Aorta (tissue), 5 donors: Measurements from ENCODE around the gene SERPINA3. TPM values are rescaled to one million over a fixed set of nuclear protein-coding genes. Genes with fewer than 3 reads are reported as not detected.

Experiments used
- ATAC-seq: fragments of 200-7000 bp; cut with Tn5 transposase; one replicate; pipeline ENCODE4 v1.9.1; 2022; ENCODE audit warnings: moderate library complexity; ENCODE audit not compliant: low FRiP score
- DNase-seq, 2 donors: peaks; one replicate each; pipeline ENCODE4 v3.0.0-alpha.2; 2020
- H3K27ac ChIP-seq, 2 donors: one replicate each; pipeline ENCODE4 v1.5.1; 2013; ENCODE audit warnings: low read length in 2 of 2, mild to moderate bottlenecking in 2 of 2, moderate library complexity in 2 of 2, control low read depth in 1 of 2, inconsistent platforms in 1 of 2, low read depth in 1 of 2
- H3K27me3 ChIP-seq, 2 donors: one replicate each; pipeline ENCODE4 v1.6.1; 2013; ENCODE audit warnings: control low read depth in 1 of 2, low read length in 1 of 2, mild to moderate bottlenecking in 1 of 2, moderate library complexity in 1 of 2; ENCODE audit not compliant: insufficient read depth in 2 of 2, control insufficient read depth in 1 of 2
- H3K36me3 ChIP-seq, 2 donors: one replicate each; pipeline ENCODE4 v1.6.1; 2013; ENCODE audit warnings: control low read depth in 1 of 2, low read length in 1 of 2, mild to moderate bottlenecking in 1 of 2; ENCODE audit not compliant: insufficient read depth in 2 of 2, control insufficient read depth in 1 of 2
- H3K4me1 ChIP-seq, 2 donors: one replicate each; pipeline ENCODE4 v1.6.1; 2013; ENCODE audit warnings: low read length in 2 of 2, control low read depth in 1 of 2, mild to moderate bottlenecking in 1 of 2, moderate library complexity in 1 of 2; ENCODE audit not compliant: insufficient read depth in 2 of 2, control insufficient read depth in 1 of 2
- H3K4me3 ChIP-seq, 2 donors: one replicate each; pipeline ENCODE4 v1.5.1; 2013; ENCODE audit warnings: low read length in 2 of 2, control low read depth in 1 of 2, mild to moderate bottlenecking in 1 of 2
- H3K9me3 ChIP-seq: one replicate; pipeline ENCODE4 v1.6.1; 2013; ENCODE audit warnings: mild to moderate bottlenecking, low read length; ENCODE audit not compliant: control insufficient read depth
- WGBS, 2 donors: extraction: QIAGEN DNeasy Blood & Tissue Kit; methylation state at CpG; one replicate each; pipeline ENCODE4 v1.1.7; 2013; 5-methylcytosine and 5-hydroxymethylcytosine counted together
- intact Hi-C, 2 donors: fragments of 100-400 bp; cut with DNase I; formaldehyde crosslinking; loops; one replicate each; pipeline versions ENCODE4 v1.14.2 to v1.15.0; 2022
- polyA plus RNA-seq, 2 donors: library from polyadenylated mRNA; stranded (reverse); fragments of 200-250 nt; gene quantifications; one replicate each; pipeline ENCODE4 v1.2.3, GENCODE V29; 2013
- total RNA-seq, 2 donors: library from RNA; stranded (reverse); fragmentation: NEBNext Ultra II Directional; extraction: Animal tissue kit (Norgen Biotek cat#: 25700); gene quantifications; one replicate each; pipeline ENCODE4 v1.2.1, GENCODE V29; 2021
- donor health status: healthy with polysubstance abuse.
- donor health status: Bipolar disorder and iron deficiency.
- donor health status: DM: no; HTN: no; CAD: no.
- donor health status: DM: no; HTN: no; CAD: no.
- donor health status: DM: yes; HTN: yes; CAD: no.

Gene SERPINA3
- total and polyA plus RNA-seq, 4 donors = 53.2 to 220 (median 159) TPM

GRCh38 chr14:94640721-94641631 is 28.8 kb downstream of the SERPINA3 start:
- no peak for ATAC-seq
- no peak overlapping the region for H3K27ac ChIP-seq
- H3K27me3 ChIP-seq = no peaks in the 10 kb centered on the region
- H3K9me3 ChIP-seq = no peaks in the 10 kb centered on the region
- 85 to 91% methylated on average over 10 of the region's 10 CpGs for WGBS, 2 donors
- DNase-seq = no peak
- intact Hi-C loops = no loop called here
- no peaks in the 10 kb centered on the region for H3K36me3 ChIP-seq
- H3K4me1 ChIP-seq = no peaks in the 10 kb centered on the region
- H3K4me3 ChIP-seq = no peak overlapping the region

GRCh38 chr14:94641632-94641955 is 29.4 kb downstream of the SERPINA3 start:
- ATAC-seq (peak; percentile 36), DNase-seq (no peak)
- intact Hi-C loops = no loop called here
- 95 to 98% methylated on average over 12 of the region's 12 CpGs for WGBS, 2 donors
- no peaks in the 10 kb centered on the region for H3K36me3 ChIP-seq
- H3K27ac ChIP-seq = no peak overlapping the region
- no peak overlapping the region for H3K4me3 ChIP-seq
- no peaks in the 10 kb centered on the region for H3K27me3 ChIP-seq
- H3K9me3 ChIP-seq = no peaks in the 10 kb centered on the region
- no peaks in the 10 kb centered on the region for H3K4me1 ChIP-seq

- no peak for DNase-seq
Measured at GRCh38 chr14:94643316-94644101, 31.3 kb downstream of the SERPINA3 start.

GRCh38 chr14:94644102-94644535 is 31.9 kb downstream of the SERPINA3 start:
- intact Hi-C loops = no loop called here
- H3K4me1 ChIP-seq = no peaks in the 10 kb centered on the region
- WGBS, 2 donors = 82 to 83% methylated on average over 4 of the region's 4 CpGs
- no peaks in the 10 kb centered on the region for H3K36me3 ChIP-seq
- DNase-seq (no peak), ATAC-seq (no peak)
- no peak overlapping the region for H3K27ac ChIP-seq
- peaks cover 6% of the 10 kb centered on the region for H3K9me3 ChIP-seq
- no peaks in the 10 kb centered on the region for H3K27me3 ChIP-seq
- H3K4me3 ChIP-seq = no peak overlapping the region

More at GRCh38 chr14:94643316-94644101, 31.3 kb downstream of the SERPINA3 start:
- no peaks in the 10 kb centered on the region for H3K27me3 ChIP-seq
- no peak overlapping the region for H3K27ac ChIP-seq
- no peaks in the 10 kb centered on the region for H3K36me3 ChIP-seq
- H3K4me3 ChIP-seq = no peak overlapping the region
- intact Hi-C loops = no loop called here
- H3K9me3 ChIP-seq = peaks cover 3% of the 10 kb centered on the region
- ATAC-seq = no peak
- H3K4me1 ChIP-seq = no peaks in the 10 kb centered on the region
- WGBS, 2 donors = 88 to 89% methylated on average over 18 of the region's 18 CpGs

- H3K4me3 ChIP-seq = no peak overlapping the region
- no peak for ATAC-seq
- H3K27ac ChIP-seq = no peak overlapping the region
- intact Hi-C loops = no loop called here
- H3K27me3 ChIP-seq = no peaks in the 10 kb centered on the region
- no peaks in the 10 kb centered on the region for H3K4me1 ChIP-seq
- no peaks in the 10 kb centered on the region for H3K36me3 ChIP-seq
- peaks cover 8% of the 10 kb centered on the region for H3K9me3 ChIP-seq
- WGBS, 2 donors = 93 to 94% methylated on average over 2 of the region's 2 CpGs
- DNase-seq = no peak
Measured at GRCh38 chr14:94646066-94646465, 33.9 kb downstream of the SERPINA3 start.

GRCh38 chr14:94646481-94646880 is 34.3 kb downstream of the SERPINA3 start:
- ATAC-seq (no peak), DNase-seq (no peak)
- Histone ChIP-seq H3K27ac (no peak overlapping the region), H3K4me3 (no peak overlapping the region), H3K36me3 (no peaks in the 10 kb centered on the region), H3K9me3 (peaks cover 8% of the 10 kb centered on the region), H3K27me3 (no peaks in the 10 kb centered on the region), H3K4me1 (no peaks in the 10 kb centered on the region)
- intact Hi-C loops = no loop called here
- WGBS, 2 donors = 35 to 44% methylated on average over 5 of the region's 5 CpGs

- 79 to 82% methylated on average over 4 of the region's 4 CpGs for WGBS, 2 donors
- Histone ChIP-seq H3K4me1 (no peaks in the 10 kb centered on the region), H3K27me3 (no peaks in the 10 kb centered on the region), H3K27ac (no peak overlapping the region), H3K36me3 (no peaks in the 10 kb centered on the region), H3K4me3 (no peak overlapping the region), H3K9me3 (peaks cover 8% of the 10 kb centered on the region)
- ATAC-seq (no peak), DNase-seq (no peak)
- intact Hi-C loops = no loop called here
Measured at GRCh38 chr14:94648801-94649200, 36.6 kb downstream of the SERPINA3 start.

- H3K27ac ChIP-seq = no peak overlapping the region
- H3K27me3 ChIP-seq = no peaks in the 10 kb centered on the region
- DNase-seq = no peak
- peaks cover 8% of the 10 kb centered on the region for H3K9me3 ChIP-seq
- H3K36me3 ChIP-seq = no peaks in the 10 kb centered on the region
- H3K4me3 ChIP-seq = no peak overlapping the region
- ATAC-seq = no peak
- no peaks in the 10 kb centered on the region for H3K4me1 ChIP-seq
- WGBS, 2 donors = 81 to 86% methylated on average over 13 of the region's 13 CpGs
- intact Hi-C loops = no loop called here
Measured at GRCh38 chr14:94649543-94650443, 37.6 kb downstream of the SERPINA3 start.
